Activated T-helper 1 cell treated with anti-CD3 and anti-CD28 coated beads, Interleukin-2, amount 50 U/mL, for 16 hours (primary cell): ENCODE results near the gene GRB10.

Source experiments
- DNase-seq, 2 donors: peaks; one replicate each; pipeline ENCODE4 v3.0.0-alpha.2; 2020; ENCODE audit warnings: low read depth in 1 of 2, low spot score in 1 of 2

The GRB10 gene

GRCh38 chr7:50782375-50783208 lies at the start of gene GRB10:
TSS of gene GRB10 (minus strand) at chr7:50782896. CDS start at chr7:50732322, 50,574 bp downstream.
- DNase-seq = no peak

GRCh38 chr7:50828801-50829200 lies 46.1 kb upstream of the GRB10 start:
- no peak for DNase-seq

- DNase-seq = no peak
Measured at GRCh38 chr7:50828116-50828515, 45.4 kb upstream of the GRB10 start.

- DNase-seq = no peak
Measured at GRCh38 chr7:50827281-50827680, 44.6 kb upstream of the GRB10 start.

GRCh38 chr7:50826371-50827172 lies 43.9 kb upstream of the GRB10 start:
- no peak for DNase-seq

GRCh38 chr7:50825465-50825864 lies 42.8 kb upstream of the GRB10 start:
- DNase-seq = no peak

- DNase-seq = no peak
Measured at GRCh38 chr7:50824882-50825281, 42.2 kb upstream of the GRB10 start.

GRCh38 chr7:50822706-50823105 lies 40.0 kb upstream of the GRB10 start:
- no peak for DNase-seq

GRCh38 chr7:50822110-50822509 lies 39.4 kb upstream of the GRB10 start:
- no peak for DNase-seq

- DNase-seq = no peak
Measured at GRCh38 chr7:50821457-50822008, 38.8 kb upstream of the GRB10 start.

- DNase-seq = no peak
Measured at GRCh38 chr7:50818324-50818723, 35.6 kb upstream of the GRB10 start.

- DNase-seq = no peak
Measured at GRCh38 chr7:50817561-50817960, 34.9 kb upstream of the GRB10 start.

- no peak for DNase-seq
Measured at GRCh38 chr7:50815138-50815537, 32.4 kb upstream of the GRB10 start.

GRCh38 chr7:50814166-50814565 lies 31.5 kb upstream of the GRB10 start:
- no peak for DNase-seq

GRCh38 chr7:50812841-50813475 lies 30.3 kb upstream of the GRB10 start:
- no peak for DNase-seq

GRCh38 chr7:50812094-50812493 lies 29.4 kb upstream of the GRB10 start:
- DNase-seq = no peak

GRCh38 chr7:50808282-50808888 lies 25.7 kb upstream of the GRB10 start:
- no peak for DNase-seq

- DNase-seq = no peak
Measured at GRCh38 chr7:50807026-50807730, 24.5 kb upstream of the GRB10 start.

- DNase-seq = no peak
Measured at GRCh38 chr7:50806143-50806542, 23.4 kb upstream of the GRB10 start.

- no peak for DNase-seq
Measured at GRCh38 chr7:50805447-50806125, 22.9 kb upstream of the GRB10 start.
